K562 (cell line): ENCODE measurements around the gene ATP6V1G2. TPM values are rescaled to one million over a fixed set of nuclear protein-coding genes. Genes with fewer than 3 reads are reported as not detected.
A peak's percentile ranks its signal among the peaks of the same experiment; 100 is the strongest.

Source experiments
- ATAC-seq: fragments of 200-7000 bp; cut with Tn5 transposase; 3 replicates; pipeline ENCODE4 v1.9.1; 2020; ENCODE audit warnings: moderate library complexity
- BruUV-seq: library from RNA; stranded (reverse); fragments of 400-500 nt; replicated peaks from 2 replicates; lab custom pipeline; 2021; lab: Mats Ljungman, UMichigan
- CTCF ChIA-PET: fragments of 300-600 bp; formaldehyde crosslinking; extraction: SDS; loops from one replicate; lab custom pipeline; 2021; ENCODE audit warnings: low intra/inter-chr PET ratio; lab: Yijun Ruan, JAX
- POLR2A ChIA-PET: fragments of 300-600, 350-650 bp; sonication (Branson Sonifier 250); formaldehyde crosslinking; extraction: SDS; loops from one replicate; lab custom pipeline; 2021; ENCODE audit warnings: antibody characterized with exemption, inconsistent platforms; lab: Yijun Ruan, JAX
- DNase-seq, 4 experiments: peaks; one replicate each; pipeline versions ENCODE4 v3.0.0 to v3.0.0-alpha.2; 2011 to 2018; ENCODE audit warnings: low spot score in 3 of 4, mixed read lengths in 3 of 4; ENCODE audit errors: extremely low read depth in 1 of 4
- FAIRE-seq: peaks from 2 replicates; lab custom pipeline; 2011; peaks lifted over from hg19 to GRCh38; lab: Jason Lieb, UNC
- H2AFZ ChIP-seq: 2 replicates; pipeline ENCODE4 v1.6.0; 2011; ENCODE audit warnings: low read depth, low read length, control low read depth, inconsistent platforms
- H3K27ac ChIP-seq: fragments of 200-600 bp; 3 replicates; pipeline ENCODE4 v1.8.0; 2011; ENCODE audit warnings: low read depth, mild to moderate bottlenecking, control low read depth, inconsistent platforms, low read length, moderate library complexity, mixed read lengths; ENCODE audit errors: extremely low read depth
- H3K27me3 ChIP-seq, 2 experiments: fragments of 300-600 bp in 1 of 2; 2 replicates in 1 of 2; 3 replicates in 1 of 2; pipeline versions ENCODE4 v1.6.0 to v1.8.0; 2011; ENCODE audit warnings: inconsistent platforms in 2 of 2, low read length in 2 of 2, mild to moderate bottlenecking in 1 of 2, mixed read lengths in 1 of 2, moderate library complexity in 1 of 2; ENCODE audit not compliant: control insufficient read depth in 2 of 2, insufficient read depth in 2 of 2
- H3K36me3 ChIP-seq: fragments of 300-600 bp; 3 replicates; pipeline ENCODE4 v1.8.0; 2011; ENCODE audit warnings: mild to moderate bottlenecking, low read length, inconsistent platforms; ENCODE audit not compliant: control insufficient read depth, insufficient read depth
- H3K4me1 ChIP-seq, 2 experiments: fragments of 200-600 bp in 1 of 2; replicated peaks in 1 of 2; 2 replicates in 1 of 2; 3 replicates in 1 of 2; pipeline versions ENCODE4 v1.5.1 to v1.8.0; 2011; ENCODE audit warnings: inconsistent platforms in 2 of 2, low read length in 2 of 2, mild to moderate bottlenecking in 1 of 2, mixed read lengths in 1 of 2, moderate library complexity in 1 of 2; ENCODE audit not compliant: control insufficient read depth in 2 of 2, insufficient read depth in 2 of 2
- H3K4me2 ChIP-seq: 2 replicates; pipeline ENCODE4 v1.6.1; 2011; ENCODE audit warnings: low read length, control low read depth, inconsistent platforms, mixed read lengths; ENCODE audit not compliant: insufficient read depth
- H3K4me3 ChIP-seq: fragments of 200-600 bp; sonication (generic), shearing (Covaris generic); 2 replicates; pipeline ENCODE4 v1.5.1; 2016; ENCODE audit warnings: control low read depth, inconsistent platforms
- H3K79me2 ChIP-seq: fragments of 200-600 bp; 3 replicates; pipeline ENCODE4 v1.8.0; 2011; ENCODE audit warnings: low read length, inconsistent platforms; ENCODE audit not compliant: control insufficient read depth, insufficient read depth
- H3K9ac ChIP-seq, 2 experiments: 2 replicates each; pipeline versions ENCODE4 v1.6.0 to v1.6.1; 2011; ENCODE audit warnings: low read depth in 2 of 2, low read length in 2 of 2, control low read depth in 1 of 2, inconsistent platforms in 1 of 2, mild to moderate bottlenecking in 1 of 2, mixed read lengths in 1 of 2; ENCODE audit not compliant: insufficient read depth in 1 of 2
- H3K9me1 ChIP-seq: one replicate; pipeline ENCODE4 v1.6.0; 2011; ENCODE audit warnings: inconsistent platforms, mild to moderate bottlenecking, low read length, moderate library complexity; ENCODE audit not compliant: control insufficient read depth, insufficient read depth
- H3K9me3 ChIP-seq: replicated peaks from 2 replicates; pipeline ENCODE4 v1.5.1; 2011; ENCODE audit warnings: low read depth, low read length, inconsistent platforms; ENCODE audit not compliant: control insufficient read depth, insufficient read depth
- H4K20me1 ChIP-seq: replicated peaks from 2 replicates; pipeline ENCODE4 v1.6.1; 2011; ENCODE audit warnings: low read length, inconsistent platforms, mixed read lengths; ENCODE audit not compliant: control insufficient read depth, insufficient read depth
- ATF3 ChIP-seq, 2 experiments: fragments of 450-650 bp in 1 of 2; sonication (generic) in 1 of 2; formaldehyde crosslinking in 1 of 2; IDR thresholded peaks in 1 of 2; conservative IDR thresholded peaks in 1 of 2; 2 replicates each; pipeline versions ENCODE4 v1.6.1 to v1.8.1; 2016 to 2023; ENCODE audit warnings: mild to moderate bottlenecking in 2 of 2, moderate library complexity in 2 of 2, inconsistent platforms in 1 of 2, missing genetic modification reagents in 1 of 2
- CEBPB ChIP-seq: fragments of 450-650 bp; IDR thresholded peaks from 2 replicates; pipeline ENCODE4 v1.6.1; 2016; ENCODE audit warnings: missing genetic modification characterization, missing compliant biosample characterization
- CEBPG ChIP-seq, 3 experiments: fragments of 200-800 bp in 1 of 3; sonication (Bioruptor generic) in 1 of 3; sonication (generic) in 1 of 3; formaldehyde crosslinking in 1 of 3; IDR thresholded peaks in 2 of 3; conservative IDR thresholded peaks in 1 of 3; 2 replicates each; pipeline versions ENCODE4 v1.6.1 to v1.8.0; 2016 to 2022; ENCODE audit warnings: missing compliant biosample characterization in 2 of 3, missing genetic modification characterization in 2 of 3, mild to moderate bottlenecking in 1 of 3, missing genetic modification reagents in 1 of 3
- HNRNPLL ChIP-seq: fragments of 200-400 bp; formaldehyde crosslinking; IDR thresholded peaks from 2 replicates; pipeline ENCODE4 v1.6.1; 2017; ENCODE audit warnings: low read length, low read depth, mild to moderate bottlenecking; ENCODE audit not compliant: poor library complexity, severe bottlenecking
- RFX1 ChIP-seq: fragments of 450-650 bp; IDR thresholded peaks from 2 replicates; pipeline ENCODE4 v1.6.1; 2016; ENCODE audit warnings: mild to moderate bottlenecking, moderate library complexity
- TAF7 ChIP-seq: fragments of 450-650 bp; IDR thresholded peaks from 2 replicates; pipeline ENCODE4 v1.6.1; 2016; ENCODE audit warnings: missing genetic modification characterization, missing compliant biosample characterization
- ZNF384 ChIP-seq: IDR thresholded peaks from 2 replicates; pipeline ENCODE4 v1.6.1; 2012; ENCODE audit warnings: low read depth, low read length, improper control_type of control experiment
- WGBS: fragments of 100-300 bp; shearing (Covaris generic); methylation state at CpG from one replicate; pipeline ENCODE4 v1.1.6; 2016; ENCODE audit warnings: low coverage, mixed read lengths; ENCODE audit not compliant: insufficient coverage; ENCODE audit errors: missing lambda C conversion rate; 5-methylcytosine and 5-hydroxymethylcytosine counted together
- in situ Hi-C: fragments of 300-500 bp; cut with MboI; formaldehyde crosslinking; loops from 4 replicates; pipeline ENCODE4 v1.15.0; 2018; ENCODE audit warnings: inconsistent platforms, mixed read lengths
- intact Hi-C: fragments of 100-400 bp; cut with micrococcal nuclease; formaldehyde crosslinking; loops from 2 replicates; pipeline ENCODE4 v1.14.2; 2022
- polyA plus RNA-seq, 8 experiments: library from polyadenylated mRNA; depleted of rRNA in 4 of 8; stranded (reverse) in 5 of 8; unstranded in 3 of 8; fragments of >200 nt; fragmentation: Nextera tagmentation in 2 of 8; fragmentation: Illumina TruSeq in 1 of 8; extraction: Ambion mirVana in 2 of 8; extraction: Trizol in 1 of 8; gene quantifications; 2 replicates each; pipeline versions ENCODE4 v1.2.1 to v1.2.3, GENCODE V29; 2011 to 2014; ENCODE audit warnings: inconsistent platforms in 1 of 8, missing spikeins in 1 of 8
- total RNA-seq, 7 experiments: library from RNA; depleted of rRNA in 6 of 7; stranded (reverse); fragments of >200 nt in 6 of 7; fragmentation: Illumina TruSeq in 2 of 7; extraction: Trizol in 2 of 7; gene quantifications; 2 replicates each; pipeline versions ENCODE4 v1.2.1 to v1.2.3, GENCODE V29; 2011 to 2021; ENCODE audit warnings: low replicate concordance in 1 of 7

The ATP6V1G2 gene
- total and polyA plus RNA-seq, 9 of the 15 experiments (the other 6 are each of a cell fraction or from before 2014, with no cell fraction given), result 0.14 to 1.5 (median 0.33) TPM

GRCh38 chr6:31521835-31522234 lies 24.6 kb downstream of the ATP6V1G2 start:
- H3K4me3 ChIP-seq, result no peak overlapping the region
- H3K27ac ChIP-seq, result no peak overlapping the region
- H3K9ac ChIP-seq, result no peak overlapping the region
- no peaks in the 10 kb centered on the region for H3K79me2 ChIP-seq
- no peaks in the 10 kb centered on the region for H3K9me1 ChIP-seq
- no peaks in the 10 kb centered on the region for H3K9me3 ChIP-seq
- no peaks in the 10 kb centered on the region for H4K20me1 ChIP-seq
- intact Hi-C loops (no loop called here), in situ Hi-C loops (no loop called here)
- 0 out of 5 replicates have a peak, but pooled peaks cover 0 to 2% of the 10 kb centered on the region in 2 experiments for H3K27me3 ChIP-seq
- DNase-seq (no peak), FAIRE-seq (no peak), ATAC-seq (no peak)
- TF ChIP-seq CEBPG (CRISPR knock-in tag; IDR thresholded peaks at IDR 0.05) (no peak), CEBPG (tag; conservative IDR thresholded peaks at IDR 0.05 in 1 of 2, IDR thresholded peaks at IDR 0.05 in 1 of 2) (peak; percentile 23 to 69; a peak in 2 of 4 replicates), CEBPB (tag) (peak; percentile 21; the same call in 1 of the 2 replicates), HNRNPLL (no peak), TAF7 (tag) (no peak), ZNF384 (peak; percentile 57; the same call in 1 of the 2 replicates), RFX1 (peak; percentile 46), ATF3 (IDR thresholded peaks at IDR 0.05) (peak; percentile 47), ATF3 (CRISPR knock-in tag; conservative IDR thresholded peaks at IDR 0.05) (no peak)
- no peak overlapping the region for H2AFZ ChIP-seq
- ChIA-PET CTCF (no interaction called here), POLR2A (interaction anchor here (1.4 to 4.9 kb wide), 2 partner anchors 10 to 19 kb away, joined by 9 to 27 read pairs; partner anchors contain the start of gene DDX39B)
- H3K4me2 ChIP-seq, result no peak overlapping the region
- 3% methylated on average over 3 of the region's 3 CpGs for WGBS
- no peaks in the 10 kb centered on the region for H3K36me3 ChIP-seq
- BruUV-seq, result no TSS peak
- H3K4me1 ChIP-seq, result peaks cover 9 to 10% of the 10 kb centered on the region in 2 experiments
